ENCODE measurements around the gene AAMP. TPM values are rescaled to one million over a fixed set of nuclear protein-coding genes. Genes with fewer than 3 reads are reported as not detected.

The AAMP gene
- total and polyA plus RNA-seq, 4 experiments from 2014 or later = 66.2 to 101 (median 72.6) TPM

DNA sequence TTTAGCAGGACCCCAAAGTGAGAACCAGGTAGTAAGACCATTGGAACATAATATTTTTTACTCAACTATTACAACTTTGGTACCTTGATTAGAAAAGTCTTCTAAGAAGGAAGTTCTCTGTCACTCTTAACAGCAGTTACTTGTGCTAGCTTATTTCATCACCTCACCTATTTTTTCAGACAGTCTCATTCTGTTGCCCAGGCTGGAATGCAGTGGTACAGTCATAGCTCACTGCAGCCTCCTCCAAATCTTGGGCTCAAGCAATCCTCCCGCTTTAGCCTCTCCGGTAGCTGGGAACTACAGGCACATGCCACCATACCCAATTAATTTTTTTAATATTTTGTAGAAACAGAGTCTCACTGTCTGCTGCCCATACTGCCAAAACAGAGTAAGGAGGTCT, 34.9 kb downstream of the AAMP start:
- Histone ChIP-seq H3K4me1 (ENCODE audit: insufficient read depth, low read length) (peaks cover 25% of the 10 kb centered on the region), H3K9me3 (ENCODE audit: control insufficient read depth in 1 of 2, low read length in 2 of 2) (no peaks in the 10 kb centered on the region), H3K36me3 (ENCODE audit: insufficient read depth, low read length) (peaks cover 77% of the 10 kb centered on the region), H3K4me3 (ENCODE audit: low read length in 2 of 2) (no peak overlapping the region), H3K27me3 (ENCODE audit: insufficient read depth, low read length) (no peaks in the 10 kb centered on the region), H3K27ac (ENCODE audit: low read depth, low read length) (no peak overlapping the region)
- Mint-ChIP-seq H3K36me3 (peaks cover 65 to 80% of the 10 kb centered on the region in 2 donors), H3K4me3 (no peak overlapping the region), H3K27ac (peak overlapping the region in 4 of 7 donors; percentile 22 to 68 (median 48)), H3K27me3 (no peaks in the 10 kb centered on the region), H3K4me1 (peaks cover 20 to 32% (median 25%) of the 10 kb centered on the region in 4 donors), H3K9me3 (no peaks in the 10 kb centered on the region)
- ChIA-PET POLR2A (ENCODE audit: partially characterized antibody) (interaction anchor here (0.6 to 2.6 kb wide), 4 partner anchors 11 to 26 kb away, joined by 3 to 11 read pairs (median 6); partner anchors contain the start of gene ARPC2), CTCF (ENCODE audit: partially characterized antibody) (interaction anchor here (1.2 to 1.5 kb wide), 2 partner anchors 9 to 22 kb away, joined by 3 to 4 read pairs; no protein-coding TSS in a partner anchor)
- intact Hi-C loops (cut with micrococcal nuclease) = no loop called here
- DNase-seq = no peak

DNA sequence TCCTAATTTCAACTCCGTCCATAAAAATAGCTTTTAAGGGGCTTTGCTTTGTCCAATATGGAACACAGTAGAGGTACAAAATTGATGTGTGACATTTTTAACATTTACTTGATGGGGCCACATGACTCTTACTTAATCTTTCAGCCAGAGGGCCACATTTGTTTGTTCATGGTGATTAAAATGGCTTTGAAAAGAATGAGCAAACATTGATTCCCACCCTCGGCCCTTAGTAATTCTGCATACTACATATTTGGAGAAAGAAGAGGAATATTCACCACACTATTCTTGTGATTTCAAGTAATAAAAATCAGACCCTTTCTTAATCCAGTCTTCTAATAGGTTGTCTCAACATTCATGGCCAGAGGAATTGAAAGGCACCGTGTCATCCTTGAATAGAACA, 35.4 kb downstream of the AAMP start:
- intact Hi-C loops (cut with micrococcal nuclease) = no loop called here
- H3K4me1 Mint-ChIP-seq = peaks cover 22 to 36% (median 27%) of the 10 kb centered on the region in 4 donors

DNA sequence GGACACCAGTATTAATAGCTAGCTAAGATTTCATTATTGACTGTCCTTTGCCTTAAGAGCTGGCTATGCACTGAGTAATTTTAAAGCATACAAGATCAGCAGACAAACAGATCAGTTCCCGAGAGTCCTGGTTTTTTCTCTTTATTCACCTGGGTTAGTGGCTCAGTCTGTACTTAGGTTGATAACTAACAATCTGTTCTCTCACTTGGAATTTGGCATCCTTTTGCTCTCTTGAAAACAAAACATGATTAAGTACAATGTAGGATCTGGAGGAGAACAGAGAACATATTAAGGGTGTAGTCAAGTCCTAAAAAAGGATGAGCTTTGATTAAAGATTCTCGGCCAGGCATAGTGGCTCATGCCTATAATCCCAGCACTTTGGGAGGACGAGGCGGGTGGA, 36.4 kb downstream of the AAMP start:
- CTCF ChIA-PET (ENCODE audit: partially characterized antibody) = interaction anchor here (0.6 to 7.8 kb wide), 5 partner anchors 15 to 339 kb away, joined by 3 to 67 read pairs (median 4); partner anchors contain the start of gene ARPC2
- POLR2A ChIA-PET (ENCODE audit: partially characterized antibody) = interaction anchor here (0.7 to 2.3 kb wide), 4 partner anchors 13 to 41 kb away, joined by 3 to 11 read pairs (median 4); no protein-coding TSS in a partner anchor
- Mint-ChIP-seq H3K4me1 (peaks cover 26 to 46% (median 35%) of the 10 kb centered on the region in 4 donors), H3K9me3 (no peaks in the 10 kb centered on the region), H3K4me3 (no peak overlapping the region), H3K27me3 (no peaks in the 10 kb centered on the region), H3K36me3 (peaks cover 63 to 82% of the 10 kb centered on the region in 2 donors), H3K27ac (peak overlapping the region in 4 of 7 donors; percentile 6 to 73 (median 42))
- no peak overlapping the region for H3K4me3 ChIP-seq (ENCODE audit: low read length in 2 of 2)
- intact Hi-C loops (cut with micrococcal nuclease) = no loop called here
- peaks cover 69% of the 10 kb centered on the region for H3K36me3 ChIP-seq (ENCODE audit: insufficient read depth, low read length)
- peaks cover 40% of the 10 kb centered on the region for H3K4me1 ChIP-seq (ENCODE audit: insufficient read depth, low read length)
- no peak overlapping the region for H3K27ac ChIP-seq (ENCODE audit: low read depth, low read length)
- H3K9me3 ChIP-seq (ENCODE audit: control insufficient read depth in 1 of 2, low read length in 2 of 2) = no peaks in the 10 kb centered on the region
- H3K27me3 ChIP-seq (ENCODE audit: insufficient read depth, low read length) = no peaks in the 10 kb centered on the region
- DNase-seq = no peak

More for the DNA sequence above, 35.4 kb downstream of the AAMP start:
- ChIA-PET CTCF (ENCODE audit: partially characterized antibody) (interaction anchor here (1.2 to 1.5 kb wide), 2 partner anchors 10 to 23 kb away, joined by 3 to 4 read pairs; no protein-coding TSS in a partner anchor), POLR2A (ENCODE audit: partially characterized antibody) (interaction anchor here (1.1 to 2.6 kb wide), 3 partner anchors 14 to 25 kb away, joined by 3 to 11 read pairs (median 8); partner anchors contain the start of gene ARPC2)
- no peak for DNase-seq
- Mint-ChIP-seq H3K27ac (peak overlapping the region in 3 of 7 donors; percentile 48 to 79 (median 68)), H3K27me3 (no peaks in the 10 kb centered on the region), H3K9me3 (no peaks in the 10 kb centered on the region), H3K4me3 (no peak overlapping the region), H3K36me3 (peaks cover 64 to 82% of the 10 kb centered on the region in 2 donors)
- no peaks in the 10 kb centered on the region for H3K9me3 ChIP-seq (ENCODE audit: control insufficient read depth in 1 of 2, low read length in 2 of 2)
- H3K36me3 ChIP-seq (ENCODE audit: insufficient read depth, low read length) = peaks cover 75% of the 10 kb centered on the region
- H3K4me3 ChIP-seq (ENCODE audit: low read length in 2 of 2) = no peak overlapping the region
- peaks cover 30% of the 10 kb centered on the region for H3K4me1 ChIP-seq (ENCODE audit: insufficient read depth, low read length)
- no peak overlapping the region for H3K27ac ChIP-seq (ENCODE audit: low read depth, low read length)
- H3K27me3 ChIP-seq (ENCODE audit: insufficient read depth, low read length) = no peaks in the 10 kb centered on the region

DNA sequence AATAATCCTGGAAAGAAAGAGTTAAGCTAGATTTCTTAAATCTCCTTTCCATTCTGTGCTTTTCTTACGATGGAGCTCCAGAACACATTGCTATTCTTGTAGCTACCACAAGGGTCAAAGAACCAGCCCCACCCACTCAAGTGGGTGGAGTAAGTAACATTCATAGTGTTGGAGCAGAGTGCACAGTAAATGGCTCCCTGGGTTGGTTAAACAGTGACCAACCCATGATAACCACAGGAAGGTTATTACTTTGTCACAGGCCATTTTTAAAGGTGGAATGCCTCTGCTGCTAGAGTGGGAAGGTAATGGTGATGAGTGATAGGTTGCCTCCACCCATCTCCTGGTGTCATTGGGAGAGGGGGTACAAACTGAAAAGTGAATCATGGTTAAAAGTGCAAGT, 39.1 kb downstream of the AAMP start:
- Mint-ChIP-seq H3K36me3 (peaks cover 64 to 80% of the 10 kb centered on the region in 2 donors), H3K4me1 (peaks cover 35 to 69% (median 54%) of the 10 kb centered on the region in 4 donors), H3K27me3 (no peaks in the 10 kb centered on the region), H3K9me3 (no peaks in the 10 kb centered on the region), H3K27ac (peak overlapping the region; percentile 84 to 93 (median 90)), H3K4me3 (peak overlapping the region; percentile 46 to 78 (median 66))
- DNase-seq = peak in 4 of 5 donors; percentile 33 to 45 (median 39)
- Histone ChIP-seq H3K9me3 (ENCODE audit: control insufficient read depth in 1 of 2, low read length in 2 of 2) (no peaks in the 10 kb centered on the region), H3K4me1 (ENCODE audit: insufficient read depth, low read length) (peaks cover 64% of the 10 kb centered on the region), H3K27ac (ENCODE audit: low read depth, low read length) (peak overlapping the region; percentile 35), H3K4me3 (ENCODE audit: low read length in 2 of 2) (no peak overlapping the region), H3K36me3 (ENCODE audit: insufficient read depth, low read length) (peaks cover 58% of the 10 kb centered on the region), H3K27me3 (ENCODE audit: insufficient read depth, low read length) (no peaks in the 10 kb centered on the region)
- POLR2A ChIA-PET (ENCODE audit: partially characterized antibody) = interaction anchor here (0.7 to 7.9 kb wide), 5 partner anchors 12 to 165 kb away, joined by 3 to 144 read pairs (median 4); partner anchors contain the start of gene ARPC2
- CTCF ChIA-PET (ENCODE audit: partially characterized antibody) = interaction anchor here (0.7 to 7.8 kb wide), 10 partner anchors 12 to 63 kb away, joined by 3 to 67 read pairs (median 3); partner anchors contain the start of gene ARPC2
- intact Hi-C loops (cut with micrococcal nuclease) = no loop called here

DNA sequence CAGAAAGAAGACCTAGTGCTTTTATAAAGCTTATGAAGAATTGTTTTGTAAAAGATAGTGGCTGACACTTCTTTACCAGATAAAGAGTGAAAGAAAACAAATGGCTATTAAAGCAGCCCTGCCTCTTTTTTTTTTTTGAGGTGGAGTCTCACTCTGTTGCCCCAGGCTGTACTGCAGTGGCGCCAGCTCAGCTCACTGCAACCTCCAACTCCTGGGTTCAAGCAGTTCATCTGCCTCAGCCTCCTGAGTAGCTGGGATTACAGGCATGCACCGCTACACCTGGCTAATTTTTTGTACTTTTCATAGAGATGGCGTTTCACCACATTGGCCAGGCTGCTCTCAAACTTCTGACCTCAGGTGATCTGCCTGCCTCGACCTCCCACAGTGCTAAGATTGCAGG, 40.1 kb downstream of the AAMP start:
- Histone ChIP-seq H3K4me3 (ENCODE audit: low read length in 2 of 2) (no peak overlapping the region), H3K36me3 (ENCODE audit: insufficient read depth, low read length) (peaks cover 50% of the 10 kb centered on the region), H3K9me3 (ENCODE audit: control insufficient read depth in 1 of 2, low read length in 2 of 2) (no peaks in the 10 kb centered on the region), H3K27me3 (ENCODE audit: insufficient read depth, low read length) (no peaks in the 10 kb centered on the region), H3K4me1 (ENCODE audit: insufficient read depth, low read length) (peaks cover 74% of the 10 kb centered on the region), H3K27ac (ENCODE audit: low read depth, low read length) (peak overlapping the region; percentile 35)
- POLR2A ChIA-PET (ENCODE audit: partially characterized antibody) = interaction anchor here (0.6 to 7.9 kb wide), 11 partner anchors 11 to 1313 kb away, joined by 3 to 144 read pairs (median 3); partner anchors contain the start of genes AAMP, ARPC2 and PNKD
- Mint-ChIP-seq H3K4me3 (peak overlapping the region in 5 of 8 donors; percentile 13 to 82 (median 49)), H3K4me1 (peaks cover 45 to 80% (median 64%) of the 10 kb centered on the region in 4 donors), H3K27me3 (no peaks in the 10 kb centered on the region), H3K36me3 (peaks cover 58 to 81% of the 10 kb centered on the region in 2 donors), H3K9me3 (no peaks in the 10 kb centered on the region), H3K27ac (peak overlapping the region in 5 of 7 donors; percentile 70 to 93 (median 90))
- CTCF ChIA-PET (ENCODE audit: partially characterized antibody) = interaction anchor here (0.6 to 7.8 kb wide), 13 partner anchors 11 to 127 kb away, joined by 3 to 67 read pairs (median 6); partner anchors contain the start of genes AAMP, ARPC2, CATIP and PNKD
- intact Hi-C loops (cut with micrococcal nuclease) = loop anchor here (1.0 to 2.0 kb wide), 3 partner anchors 12 to 44 kb away; no protein-coding TSS in a partner anchor
- DNase-seq = peak in 1 of 5 donors; percentile 39

DNA sequence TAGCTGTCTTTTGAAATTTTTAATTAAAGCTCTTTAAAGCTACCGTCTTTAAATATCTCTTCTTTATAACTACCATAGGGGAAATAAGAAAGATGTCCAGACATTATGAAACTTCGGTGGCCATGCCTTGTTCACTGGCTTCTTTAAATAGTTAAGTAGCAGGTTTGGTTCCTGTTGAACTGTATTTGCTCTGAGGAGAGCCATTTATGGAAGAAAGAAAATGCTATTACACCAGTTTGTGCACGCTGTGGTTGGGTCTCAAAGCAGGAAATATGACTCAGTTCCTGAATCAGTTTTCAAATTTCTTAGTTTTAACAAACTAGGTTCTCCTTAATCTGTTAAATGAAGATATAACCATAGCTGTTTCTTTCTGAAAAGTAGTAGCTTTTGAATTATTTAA, 40.7 kb downstream of the AAMP start:
- H3K27ac ChIP-seq (ENCODE audit: low read depth, low read length) = peak overlapping the region; percentile 35
- Mint-ChIP-seq H3K27ac (peak overlapping the region; percentile 70 to 95 (median 90)), H3K36me3 (peaks cover 57 to 81% of the 10 kb centered on the region in 2 donors), H3K27me3 (no peaks in the 10 kb centered on the region), H3K4me1 (peaks cover 50 to 86% (median 70%) of the 10 kb centered on the region in 4 donors), H3K9me3 (no peaks in the 10 kb centered on the region), H3K4me3 (peak overlapping the region; percentile 42 to 88 (median 70))
- no peak overlapping the region for H3K4me3 ChIP-seq (ENCODE audit: low read length in 2 of 2)
- peak; percentile 46 to 75 (median 52) for DNase-seq
- peaks cover 50% of the 10 kb centered on the region for H3K36me3 ChIP-seq (ENCODE audit: insufficient read depth, low read length)
- ChIA-PET CTCF (ENCODE audit: partially characterized antibody) (interaction anchor here (0.6 to 7.8 kb wide), 13 partner anchors 10 to 159 kb away, joined by 3 to 67 read pairs (median 5); partner anchors contain the start of genes AAMP, ARPC2, CATIP and PNKD), POLR2A (ENCODE audit: partially characterized antibody) (interaction anchor here (0.6 to 7.9 kb wide), 11 partner anchors 10 to 1314 kb away, joined by 3 to 144 read pairs (median 5); partner anchors contain the start of genes AAMP, ARPC2 and PNKD)
- intact Hi-C loops (cut with micrococcal nuclease) = loop anchor here (1.0 to 2.0 kb wide), 3 partner anchors 11 to 43 kb away; no protein-coding TSS in a partner anchor
- H3K27me3 ChIP-seq (ENCODE audit: insufficient read depth, low read length) = no peaks in the 10 kb centered on the region
- H3K9me3 ChIP-seq (ENCODE audit: control insufficient read depth in 1 of 2, low read length in 2 of 2) = no peaks in the 10 kb centered on the region
- H3K4me1 ChIP-seq (ENCODE audit: insufficient read depth, low read length) = peaks cover 80% of the 10 kb centered on the region
